ENCODE measurements around the gene BICC1. TPM values are rescaled to one million over a fixed set of nuclear protein-coding genes. Genes with fewer than 3 reads are reported as not detected.

The BICC1 gene
- total and polyA plus RNA-seq, 2 of the 4 experiments (the other 2 are of a cell fraction) = 5.7 to 42.5 TPM

- CTCF ChIA-PET = interaction anchor here (0.9 kb wide), 1 partner anchor 8 kb away, joined by 3 read pairs; no protein-coding TSS in a partner anchor
- Histone ChIP-seq H3K27me3 (ENCODE audit: control insufficient read depth, insufficient read depth, low read length) (no peaks in the 10 kb centered on the region), H3K27ac (ENCODE audit: insufficient read depth, low read length) (no peak overlapping the region), H4K8ac (ENCODE audit: low read depth in 2 of 2, low read length in 2 of 2) (no peak overlapping the region), H3K4me1 (ENCODE audit: control insufficient read depth, insufficient read depth, low read length) (peaks cover 3% of the 10 kb centered on the region; the same call in 1 of the 2 replicates), H3K18ac (ENCODE audit: low read depth, low read length) (no peak overlapping the region), H3K23ac (ENCODE audit: low read depth, low read length) (no peak overlapping the region), H2AK9ac (replicated peaks; ENCODE audit: low read depth, low read length, poor library complexity) (no peak overlapping the region), H2BK120ac (ENCODE audit: low read depth, low read length) (no peak overlapping the region), H3K4me2 (ENCODE audit: low read depth, low read length) (no peak overlapping the region), H3K4me3 (ENCODE audit: insufficient read depth, low read depth, low read length) (no peak overlapping the region), H3K9me1 (ENCODE audit: insufficient read depth, low read length) (peaks cover 6% of the 10 kb centered on the region; the same call in 1 of the 2 replicates), H4K5ac (ENCODE audit: low read depth, low read length) (no peak overlapping the region), H4K20me1 (ENCODE audit: insufficient read depth, low read length) (no peaks in the 10 kb centered on the region), H3K14ac (replicated peaks; ENCODE audit: low read depth, low read length) (no peak overlapping the region), H2BK20ac (ENCODE audit: low read depth, low read length) (no peak overlapping the region), H2AK5ac (ENCODE audit: low read depth, low read length) (no peak overlapping the region), H2BK15ac (ENCODE audit: low read depth, low read length) (no peak overlapping the region), H3K4ac (ENCODE audit: low read depth, low read length) (no peak overlapping the region), H3K56ac (ENCODE audit: extremely low read depth, insufficient read depth, low read length) (no peak overlapping the region), H2BK5ac (ENCODE audit: low read depth, low read length, poor library complexity, severe bottlenecking) (no peak overlapping the region), H2AFZ (replicated peaks; ENCODE audit: low read length, poor library complexity) (no peak overlapping the region), H3K79me1 (ENCODE audit: low read depth in 1 of 2, low read length in 2 of 2) (no peaks in the 10 kb centered on the region), H3K36me3 (ENCODE audit: control insufficient read depth, insufficient read depth, low read length) (peaks cover 29% of the 10 kb centered on the region), H4K91ac (ENCODE audit: insufficient read depth, low read depth, low read length) (no peak overlapping the region), H3K9me3 (ENCODE audit: control insufficient read depth, insufficient read depth, low read length) (no peaks in the 10 kb centered on the region), H3K9ac (ENCODE audit: low read depth, low read length) (no peak overlapping the region)
- BruUV-seq (replicated peaks) = no TSS peak
- in situ Hi-C loops (cut with MboI; ENCODE audit: low sequenced_read_pairs) (no loop called here), dilution Hi-C loops (cut with HindIII; ENCODE audit: low sequenced_read_pairs, unreplicated experiment) (no loop called here), intact Hi-C loops (cut with micrococcal nuclease) (no loop called here)
- no peak for ATAC-seq (ENCODE audit: low read depth)
- POLR2A ChIA-PET (ENCODE audit: unreplicated experiment) = no interaction called here
- TF ChIP-seq MAFK (IDR thresholded peaks at IDR 0.05; ENCODE audit: low read depth, low read length) (no peak), RFX5 (IDR thresholded peaks at IDR 0.05; ENCODE audit: low read depth, low read length) (no peak), USF2 (IDR thresholded peaks at IDR 0.05; ENCODE audit: low read depth, low read length) (no peak), MAZ (IDR thresholded peaks at IDR 0.05; ENCODE audit: borderline replicate concordance, low read depth, low read length) (no peak), FOS (IDR thresholded peaks at IDR 0.05; ENCODE audit: low read depth, low read length) (no peak), CHD1 (IDR thresholded peaks at IDR 0.05; ENCODE audit: low read depth, low read length) (no peak), BHLHE40 (IDR thresholded peaks at IDR 0.05; ENCODE audit: low read depth, low read length) (no peak), MXI1 (IDR thresholded peaks at IDR 0.05; ENCODE audit: borderline replicate concordance, low read depth, low read length) (no peak), NFE2L2 (IDR thresholded peaks at IDR 0.05; ENCODE audit: low read depth, low read length) (no peak), ELK1 (IDR thresholded peaks at IDR 0.05; ENCODE audit: borderline replicate concordance, low read depth, low read length) (no peak), RCOR1 (IDR thresholded peaks at IDR 0.05; ENCODE audit: insufficient replicate concordance, low read length) (no peak), RAD21 (IDR thresholded peaks at IDR 0.05; ENCODE audit: low read length) (no peak), CEBPB (IDR thresholded peaks at IDR 0.05; ENCODE audit: low read depth, low read length) (no peak)
- WGBS, 2 experiments (ENCODE audit: extremely low coverage in 2 of 2, insufficient read length in 1 of 2) = no CpG with 5 or more reads among the region's 2 CpGs
- DNase-seq = no peak
These were observed 298.1 kb downstream of the BICC1 start for GRCh38 chr10:58810751-58811150.

All from IMR-90 (cell line).